Measurements from ENCODE around the gene RITA1.
A peak's percentile ranks its signal among the peaks of the same experiment; 100 is the strongest.

The RITA1 gene

DNA sequence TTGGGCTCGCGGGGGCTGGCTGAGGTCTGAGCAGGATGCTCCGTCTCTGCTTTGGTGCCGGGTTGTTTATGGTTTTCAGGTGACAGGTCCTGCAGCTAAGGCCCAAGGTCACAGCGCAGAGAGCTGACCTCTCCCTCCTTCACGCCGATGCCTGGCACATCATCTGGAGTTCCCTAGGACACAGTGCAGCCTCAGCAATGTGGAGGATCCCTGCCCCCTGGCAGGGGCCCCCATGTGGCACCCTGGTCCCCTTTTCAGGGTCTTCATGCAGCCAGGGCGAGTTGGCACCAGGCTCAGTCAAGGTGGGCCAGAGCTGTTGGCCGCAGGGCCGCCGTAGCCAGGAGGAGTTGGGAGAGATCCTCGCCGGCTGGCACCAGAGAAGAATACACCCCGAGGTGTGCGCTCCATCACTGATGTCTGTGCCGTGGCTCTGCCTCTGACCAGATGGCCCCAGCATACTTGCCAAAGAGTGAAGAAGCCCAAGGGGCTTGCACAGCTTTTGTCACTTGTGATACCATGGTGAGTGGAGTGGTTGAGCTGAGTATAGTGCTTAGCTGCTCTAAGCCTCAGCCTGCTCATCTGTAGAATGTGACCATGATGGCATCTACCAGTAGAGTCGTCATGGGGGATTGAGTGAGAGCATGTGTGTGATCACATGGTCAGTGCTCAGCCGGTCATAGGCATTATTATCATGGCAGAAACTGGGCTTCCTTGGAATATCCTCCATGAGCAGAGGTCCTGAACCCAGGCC is 46.7 kb downstream of the RITA1 start:
- DNase-seq: no peak

DNA sequence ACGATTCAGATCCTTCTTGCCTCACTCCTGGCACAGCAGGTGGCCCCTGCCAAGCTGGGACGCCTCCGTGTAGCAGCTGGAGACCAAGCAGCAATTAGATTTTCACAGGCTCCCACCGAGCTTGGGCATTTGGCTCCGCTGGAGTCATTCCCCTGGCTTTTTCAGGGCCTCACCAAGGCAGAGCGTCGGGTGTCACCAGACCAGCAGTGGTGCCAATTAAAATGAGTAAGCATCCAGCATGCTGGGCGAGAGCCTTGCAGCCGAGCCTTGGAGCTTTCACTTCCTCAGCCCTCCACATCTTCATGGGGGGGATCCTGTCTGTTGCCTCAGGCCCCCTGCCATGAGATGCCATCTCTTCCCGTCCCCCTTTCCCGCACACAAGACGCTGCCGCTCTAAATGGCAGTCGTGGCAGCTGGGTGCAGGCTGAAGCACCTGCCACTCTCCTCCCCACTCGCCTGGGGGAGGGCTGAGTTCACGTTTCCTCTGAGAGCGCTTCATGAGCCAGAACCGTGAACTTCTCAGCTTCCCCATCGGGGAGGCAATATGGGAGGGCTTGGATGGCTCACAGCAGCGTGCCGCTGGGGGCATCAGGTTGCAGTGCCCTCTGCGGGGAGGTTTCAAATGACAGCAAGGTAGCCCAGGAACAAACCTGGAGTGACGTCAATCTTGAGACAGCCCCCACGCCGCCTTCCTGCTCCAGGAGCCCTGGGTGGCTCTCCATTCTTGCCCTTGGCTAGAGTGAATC is 47.5 kb downstream of the RITA1 start:
- peak; percentile 71 to 72 for DNase-seq

DNA sequence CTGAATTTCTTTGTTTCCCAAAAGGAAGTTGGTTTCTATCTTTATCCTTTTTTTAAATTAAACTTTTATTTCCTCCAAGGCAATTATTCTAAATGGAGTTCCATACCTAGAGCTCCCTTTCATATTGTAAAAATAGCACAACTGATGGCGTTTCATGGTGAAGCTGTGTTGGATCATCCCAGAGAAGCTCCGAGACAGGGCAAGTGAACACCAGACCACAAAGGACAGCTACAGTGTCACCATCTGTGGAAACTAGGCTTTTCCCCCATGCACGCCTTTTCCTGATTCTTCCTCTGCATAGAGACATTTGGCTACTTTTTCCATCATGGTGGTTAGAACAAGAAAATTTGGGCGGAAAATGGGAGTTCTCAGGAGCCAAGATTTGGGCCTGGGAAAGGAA is 48.4 kb downstream of the RITA1 start:
- DNase-seq: no peak

DNA sequence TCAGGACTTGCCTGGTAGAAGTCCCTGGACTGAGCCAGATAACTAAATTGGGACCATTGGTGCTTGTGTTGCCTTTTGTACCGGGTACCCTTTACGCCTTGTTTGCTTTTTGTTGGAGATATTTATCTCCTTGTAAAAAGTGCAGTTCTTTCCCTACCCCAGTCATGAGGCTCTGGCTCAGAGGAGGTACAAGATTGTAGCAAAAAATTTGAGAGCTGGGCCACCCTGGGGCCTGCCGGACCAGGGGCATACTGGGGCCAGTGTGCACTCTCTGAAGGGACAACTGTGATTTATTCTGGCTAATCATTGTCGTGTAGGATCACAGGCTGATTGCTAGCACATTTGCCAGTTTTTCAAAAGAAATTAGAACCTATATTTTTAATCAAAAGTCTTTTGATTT is 49.0 kb downstream of the RITA1 start:
- DNase-seq: no peak

DNA sequence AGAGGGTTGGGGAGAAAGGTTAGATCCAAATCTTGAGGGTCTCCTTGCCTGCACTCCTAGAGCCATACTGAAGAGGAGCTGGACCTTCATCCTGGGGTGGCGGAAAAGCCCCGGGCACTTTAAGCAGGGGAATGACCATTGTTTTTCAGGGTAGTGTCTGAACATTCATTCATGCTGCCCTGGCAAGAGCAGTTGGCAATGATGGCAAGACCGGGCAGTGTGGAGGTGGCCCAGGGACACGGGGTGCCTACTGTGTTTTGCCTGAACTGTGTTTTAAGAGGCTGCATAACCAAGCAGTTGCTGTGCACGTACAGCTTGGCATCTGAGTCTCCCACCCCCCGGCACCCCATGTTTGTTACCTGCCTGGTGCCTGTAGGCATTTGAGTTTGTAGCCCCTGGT is 50.5 kb downstream of the RITA1 start:
- no peak for DNase-seq

DNA sequence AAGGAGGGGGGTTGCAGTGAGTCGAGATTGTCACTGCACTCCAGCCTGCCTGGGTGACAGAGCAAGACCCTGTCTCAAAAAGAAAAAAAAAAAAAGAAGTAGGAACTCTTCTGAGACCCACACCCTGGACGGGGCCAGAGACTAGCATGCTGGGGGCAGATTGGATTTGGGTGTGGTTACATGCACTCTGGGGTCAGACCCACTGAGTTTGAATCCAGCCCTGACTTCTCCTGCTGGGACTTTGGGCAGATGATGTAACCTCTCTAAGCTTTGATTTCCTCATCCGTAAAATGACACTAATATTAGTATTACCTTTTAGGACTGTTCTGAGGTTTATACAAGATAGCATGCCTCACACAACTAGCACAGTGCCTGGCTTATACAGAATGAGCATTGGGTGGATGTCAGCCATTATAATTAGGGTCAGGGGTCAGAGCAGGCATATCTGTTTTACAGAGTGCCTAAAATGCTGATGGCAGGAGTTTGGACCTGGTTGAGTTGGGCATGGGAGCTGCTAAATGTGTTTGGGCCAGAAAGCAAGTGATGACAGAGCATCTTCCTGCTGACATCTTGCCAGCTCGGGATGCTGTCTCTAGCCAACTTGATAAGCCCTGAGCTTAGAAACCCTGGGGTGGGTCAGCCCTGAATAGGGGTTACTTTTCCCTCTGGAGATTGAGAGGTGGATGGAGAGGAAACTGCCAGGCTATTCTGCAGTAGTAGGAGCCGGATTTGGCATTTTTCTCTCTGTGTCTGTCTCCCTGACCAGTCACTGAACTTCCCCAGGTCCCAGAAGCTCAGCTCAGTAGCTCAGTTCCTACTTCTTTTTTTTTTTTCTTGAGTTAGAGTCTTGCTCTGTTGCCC is 51.2 kb downstream of the RITA1 start:
- DNase-seq: peak in 1 of 2 donors; percentile 43

DNA sequence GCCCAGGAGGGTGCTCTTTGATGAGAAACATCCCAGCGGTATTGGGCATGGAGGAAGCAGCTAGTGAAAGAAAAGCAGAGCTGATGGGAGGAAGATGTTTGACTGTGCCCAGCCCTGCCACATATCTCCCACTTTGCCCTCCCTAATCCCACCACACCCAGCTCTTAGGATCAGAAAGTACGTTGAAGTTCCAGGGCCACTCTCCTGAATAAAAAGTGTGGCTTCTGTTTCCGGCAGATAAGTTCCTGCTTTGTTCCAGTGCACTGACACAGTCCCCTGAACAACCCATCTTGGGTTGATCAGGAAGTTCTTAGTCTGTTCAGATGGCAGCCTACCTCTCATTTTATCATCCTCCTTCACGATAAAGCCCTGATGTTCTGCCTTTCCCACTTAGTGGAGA is 52.2 kb downstream of the RITA1 start:
- DNase-seq: no peak

DNA sequence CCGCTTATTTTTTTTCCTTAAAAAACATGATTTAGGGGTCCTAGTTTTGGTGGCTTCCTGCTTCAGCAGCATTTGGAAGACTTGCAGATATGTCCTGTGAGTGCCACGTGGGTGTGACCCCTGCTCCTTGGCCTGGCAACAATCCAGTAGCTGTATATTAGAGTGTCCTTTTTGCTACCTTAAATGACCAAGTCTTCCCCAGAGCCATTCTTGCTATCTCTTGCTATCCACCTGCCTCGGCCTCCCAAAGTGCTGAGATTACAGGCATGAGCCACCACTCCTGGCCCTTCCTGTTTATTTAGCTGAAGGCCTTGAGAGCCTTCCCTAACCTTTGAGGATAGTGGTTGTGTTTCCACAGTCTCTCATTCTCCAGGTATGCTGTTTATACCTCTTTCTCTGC is 52.8 kb downstream of the RITA1 start:
- no peak for DNase-seq

DNA sequence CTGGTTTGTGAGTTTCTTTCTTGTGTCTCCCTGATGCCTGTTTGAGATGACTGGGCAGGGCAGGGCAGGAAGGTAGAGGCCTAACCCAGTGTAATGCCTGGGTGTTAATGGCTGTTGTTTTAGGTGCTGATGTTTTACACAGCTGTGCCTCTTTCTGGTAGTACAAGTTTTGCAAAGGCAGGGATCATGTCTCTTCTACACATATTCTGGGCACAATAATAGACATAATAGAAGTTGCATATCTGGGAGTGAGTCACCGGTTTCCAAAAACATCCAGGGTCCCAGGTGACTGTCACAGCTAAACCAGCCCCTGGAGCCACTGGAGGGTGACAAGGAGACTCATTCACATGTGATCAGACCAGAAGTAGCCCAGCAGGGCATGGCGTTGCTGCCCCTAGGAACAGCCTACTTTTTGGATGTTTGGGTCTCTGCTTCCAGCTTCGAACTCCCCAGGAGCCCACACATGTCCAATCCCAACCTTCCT is 53.8 kb downstream of the RITA1 start:
- DNase-seq: no peak

DNA sequence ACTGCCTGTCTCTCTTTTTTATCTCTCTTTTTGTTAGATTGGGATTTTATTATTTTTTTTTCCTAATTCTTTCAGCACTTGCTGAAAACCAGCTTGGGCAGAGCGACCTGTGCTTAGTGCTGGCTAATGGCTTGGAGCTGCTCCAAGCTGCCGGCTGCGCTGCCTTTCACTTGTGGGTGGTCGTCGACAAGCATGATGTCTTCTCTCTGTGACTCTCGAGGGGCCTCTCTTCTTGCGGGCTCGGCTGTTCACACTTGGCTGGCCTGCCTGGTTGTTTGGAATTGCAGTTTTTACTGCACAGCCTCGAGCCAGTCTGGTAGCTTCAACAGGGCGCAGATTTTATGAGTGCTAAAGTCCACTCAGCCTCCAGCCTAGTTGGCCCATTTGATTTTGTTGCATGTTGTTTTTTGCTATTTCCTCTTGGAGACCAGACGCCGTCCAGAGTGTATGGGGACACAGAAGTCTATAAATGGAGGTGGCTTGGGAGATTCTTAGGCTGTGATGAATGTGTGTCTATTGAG is 54.4 kb downstream of the RITA1 start:
- DNase-seq: no peak

DNA sequence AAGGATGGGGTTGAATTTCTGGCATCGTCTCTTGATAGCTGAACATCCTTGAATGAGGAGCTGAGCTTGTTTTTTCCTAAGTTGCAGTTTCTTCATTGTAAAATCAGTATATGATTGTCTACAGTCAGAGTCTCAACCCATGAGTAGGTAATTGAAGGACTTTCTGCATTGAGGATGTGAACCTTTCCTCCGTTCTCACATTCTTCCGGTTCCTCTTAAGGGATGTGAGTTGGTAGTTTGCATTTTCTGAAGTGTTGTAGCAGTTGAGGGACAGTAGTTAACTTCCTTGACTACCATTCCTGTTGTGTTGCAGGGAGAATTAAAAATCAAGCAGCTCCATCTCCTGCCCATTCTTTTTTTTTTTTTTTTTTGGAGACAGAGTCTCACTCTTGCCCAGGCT is 54.9 kb downstream of the RITA1 start:
- DNase-seq: peak; percentile 31 to 50

DNA sequence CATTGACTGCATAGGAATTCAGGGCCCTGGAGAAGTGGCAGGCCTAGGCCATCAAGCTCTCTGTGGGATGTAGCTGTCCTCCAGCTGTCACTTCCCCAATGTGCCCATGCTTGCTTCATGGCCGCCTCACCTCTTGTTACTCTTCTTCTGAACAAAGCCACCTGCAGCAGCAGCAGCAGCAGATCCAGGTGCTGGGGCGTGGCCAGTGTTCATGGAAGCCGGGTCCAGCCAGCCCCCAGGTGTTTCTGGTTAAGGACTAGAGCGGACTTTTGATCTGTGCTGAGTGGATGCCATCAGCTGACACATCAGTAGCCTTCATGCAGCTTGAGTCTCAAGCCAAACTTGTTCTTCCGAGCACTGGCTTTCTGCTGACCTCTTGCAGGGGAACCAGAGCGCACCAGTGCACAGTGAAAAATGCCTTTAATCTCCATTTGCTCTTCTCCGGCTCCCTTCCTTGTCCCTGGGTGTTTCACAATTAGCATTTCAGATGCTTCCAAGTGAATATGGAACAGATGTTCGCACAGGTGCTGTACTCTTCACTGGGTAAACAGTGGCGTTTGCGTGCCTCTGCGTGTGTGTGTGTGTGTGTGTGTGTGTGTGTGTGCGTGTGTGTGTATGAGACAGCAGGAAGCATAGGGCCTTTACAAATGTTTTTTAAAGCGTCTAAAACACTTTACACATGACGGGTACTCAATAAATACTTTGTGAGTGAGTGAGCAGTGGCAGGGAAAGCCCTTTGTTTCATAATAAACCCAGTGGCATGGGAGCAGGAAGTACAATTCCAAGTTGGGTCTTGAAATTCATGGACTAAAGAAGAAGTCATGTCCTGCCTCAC is 55.9 kb downstream of the RITA1 start:
- peak; percentile 74 to 86 for DNase-seq
